ENCODE measurements around the gene DERA. TPM values are rescaled to one million over a fixed set of nuclear protein-coding genes. Genes with fewer than 3 reads are reported as not detected.
"Not testable (repeated sequence)": the region's sequence is repeated elsewhere in the genome, so short reads cannot be mapped to it uniquely, and the experiment has no call there.

Gene DERA
- polyA plus RNA-seq (2013, experiment 1 of 4): 88.5 TPM
- 94.2 TPM for polyA plus RNA-seq (2013, experiment 2 of 4)
- 77.4 TPM for polyA plus RNA-seq (2013, experiment 3 of 4)
- 82.0 TPM for polyA plus RNA-seq (2013, experiment 4 of 4)

DNA sequence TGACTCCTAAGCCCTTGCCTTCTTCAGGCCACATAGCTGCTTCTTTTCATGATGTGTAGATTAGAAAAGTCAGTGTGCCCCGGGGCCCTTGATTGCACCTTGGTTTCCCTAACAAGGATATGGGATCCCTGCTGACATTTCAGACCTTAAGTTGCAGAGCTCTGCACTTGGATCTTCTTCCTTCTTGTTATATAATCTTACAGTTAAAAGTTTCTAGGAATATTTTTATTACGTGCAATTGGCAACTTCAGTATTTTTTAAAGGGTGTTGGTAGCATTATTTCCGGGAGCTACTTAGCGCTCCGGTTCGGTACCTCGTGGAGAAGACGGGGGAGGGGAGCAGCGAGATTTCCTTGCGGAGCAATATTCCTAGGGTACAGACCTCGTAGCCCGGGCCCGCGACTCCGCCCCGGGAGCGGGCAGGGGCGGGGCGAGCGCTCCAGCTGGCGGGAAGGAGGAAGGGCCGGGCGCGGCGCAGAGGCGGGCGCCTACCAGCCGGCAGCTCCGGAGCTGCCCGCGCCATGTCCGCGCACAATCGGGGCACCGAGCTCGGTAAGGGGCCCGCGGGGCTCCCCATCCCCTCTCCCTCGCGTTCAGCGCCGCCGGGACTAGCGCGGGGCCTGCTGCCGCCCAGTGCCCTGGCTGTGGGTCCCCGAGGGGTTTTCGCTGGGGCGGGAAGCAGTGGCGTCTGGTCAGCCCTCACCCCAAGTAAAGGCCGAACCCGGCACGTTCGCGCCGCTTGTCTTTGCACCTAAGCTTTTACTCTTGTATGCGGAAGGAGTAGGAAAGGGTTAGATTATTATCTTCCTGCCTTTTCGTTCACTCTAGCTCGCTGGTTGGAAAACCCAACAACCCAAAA lies at the start of gene DERA:
TSS of gene DERA (plus strand) at position 469 of the 858 bp plus-strand sequence. CDS start at position 521, 52 bp downstream.
- no peaks in the 10 kb centered on the region for H3K27me3 ChIP-seq (ENCODE audit: control insufficient read depth, insufficient read depth, low read length, poor library complexity, severe bottlenecking)
- no peaks in the 10 kb centered on the region for H3K36me3 ChIP-seq (ENCODE audit: control insufficient read depth, insufficient read depth, low read length)
- H3K27ac ChIP-seq (ENCODE audit: insufficient read depth, low read depth, low read length, poor library complexity, severe bottlenecking): peak within 1 kb of the TSS; percentile 94
- 0 to 1% methylated on average over 56 to 58 of the region's 59 CpGs for WGBS, 2 experiments
- H3K4me3 ChIP-seq (ENCODE audit: insufficient read depth, low read depth, low read length): peak within 1 kb of the TSS; percentile 86
- no peaks in the 10 kb centered on the region for H3K9me3 ChIP-seq (ENCODE audit: control insufficient read depth, low read length)
- peaks cover 7% of the 10 kb centered on the region for H3K4me1 ChIP-seq (ENCODE audit: control insufficient read depth, insufficient read depth, low read length)

DNA sequence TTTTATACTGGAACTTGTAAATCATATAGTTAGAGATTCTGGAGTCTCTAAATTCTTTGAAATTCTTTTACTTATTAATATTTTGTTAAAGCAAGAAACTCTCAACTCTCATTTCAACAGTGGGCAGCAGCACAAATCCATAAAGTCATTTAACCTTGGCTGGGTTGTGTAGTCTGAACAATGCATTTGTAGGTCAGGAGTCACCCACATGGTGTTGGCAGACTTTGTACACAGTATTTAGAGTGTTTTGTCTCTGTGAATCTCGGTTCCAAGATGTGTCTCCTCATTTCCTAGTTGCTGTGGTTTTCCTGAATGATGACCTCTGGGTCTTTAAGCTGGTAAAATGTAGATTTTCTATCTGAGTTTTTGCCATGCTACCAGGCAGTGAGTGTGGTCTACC lies 49.7 kb upstream of the DERA start:
- Histone ChIP-seq H3K36me3 (ENCODE audit: control insufficient read depth, insufficient read depth, low read length) (no peaks in the 10 kb centered on the region), H3K9me3 (ENCODE audit: control insufficient read depth, low read length) (no peaks in the 10 kb centered on the region), H3K4me1 (ENCODE audit: control insufficient read depth, insufficient read depth, low read length) (no peaks in the 10 kb centered on the region), H3K27me3 (ENCODE audit: control insufficient read depth, insufficient read depth, low read length, poor library complexity, severe bottlenecking) (no peaks in the 10 kb centered on the region), H3K4me3 (ENCODE audit: insufficient read depth, low read depth, low read length) (no peak overlapping the region), H3K27ac (ENCODE audit: insufficient read depth, low read depth, low read length, poor library complexity, severe bottlenecking) (no peak overlapping the region)
- WGBS, 2 experiments: 92 to 100% methylated on average over 1 of the region's 1 CpG

DNA sequence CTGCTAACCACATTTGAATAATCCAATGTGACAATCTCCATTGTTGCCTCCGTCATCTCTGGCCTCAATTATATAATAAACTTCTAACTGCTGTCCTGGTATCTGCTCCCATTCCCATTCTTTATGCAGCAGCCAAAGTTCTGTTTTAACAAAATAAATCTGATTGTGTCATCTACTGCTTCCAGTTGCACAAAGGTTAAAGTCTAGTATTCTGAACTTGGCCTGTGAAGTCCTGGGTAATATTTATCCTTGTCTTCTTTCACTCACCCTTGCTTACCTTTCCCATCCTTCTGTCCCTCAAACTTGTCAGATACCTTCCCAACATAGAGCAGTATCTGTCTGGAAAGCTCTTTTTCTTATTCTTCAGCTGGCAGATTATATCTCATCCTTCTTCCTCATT lies 48.3 kb upstream of the DERA start:
- 96% methylated on average over 1 of the region's 1 CpG for WGBS, 2 experiments
- H3K4me1 ChIP-seq (ENCODE audit: control insufficient read depth, insufficient read depth, low read length): no peaks in the 10 kb centered on the region
- H3K4me3 ChIP-seq (ENCODE audit: insufficient read depth, low read depth, low read length): no peak overlapping the region
- no peaks in the 10 kb centered on the region for H3K36me3 ChIP-seq (ENCODE audit: control insufficient read depth, insufficient read depth, low read length)
- H3K9me3 ChIP-seq (ENCODE audit: control insufficient read depth, low read length): no peaks in the 10 kb centered on the region
- no peak overlapping the region for H3K27ac ChIP-seq (ENCODE audit: insufficient read depth, low read depth, low read length, poor library complexity, severe bottlenecking)
- no peaks in the 10 kb centered on the region for H3K27me3 ChIP-seq (ENCODE audit: control insufficient read depth, insufficient read depth, low read length, poor library complexity, severe bottlenecking)

DNA sequence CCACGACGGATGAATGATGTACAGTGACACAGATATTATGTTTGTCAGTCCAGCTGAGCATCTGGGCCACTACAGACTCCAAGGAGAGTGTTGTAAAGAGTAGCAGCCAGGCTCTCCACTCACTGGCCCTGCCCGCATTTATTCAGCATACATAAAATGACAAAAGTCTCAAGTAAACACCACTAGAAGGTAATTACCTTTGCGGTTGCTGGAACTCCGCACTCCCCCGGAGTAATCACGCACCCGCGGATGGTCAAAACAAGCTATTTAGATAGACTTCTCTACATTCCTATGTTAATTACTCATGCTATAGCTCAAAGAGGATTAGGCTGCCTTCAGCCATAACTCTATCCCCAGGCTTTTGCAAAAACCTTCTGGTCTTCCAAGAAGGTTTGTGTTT lies 47.8 kb upstream of the DERA start:
- H3K4me1 ChIP-seq (ENCODE audit: control insufficient read depth, insufficient read depth, low read length): no peaks in the 10 kb centered on the region
- no peaks in the 10 kb centered on the region for H3K9me3 ChIP-seq (ENCODE audit: control insufficient read depth, low read length)
- H3K4me3 ChIP-seq (ENCODE audit: insufficient read depth, low read depth, low read length): no peak overlapping the region
- WGBS, 2 experiments: 66 to 74% methylated on average over 9 of the region's 9 CpGs
- no peaks in the 10 kb centered on the region for H3K27me3 ChIP-seq (ENCODE audit: control insufficient read depth, insufficient read depth, low read length, poor library complexity, severe bottlenecking)
- H3K27ac ChIP-seq (ENCODE audit: insufficient read depth, low read depth, low read length, poor library complexity, severe bottlenecking): no peak overlapping the region
- H3K36me3 ChIP-seq (ENCODE audit: control insufficient read depth, insufficient read depth, low read length): no peaks in the 10 kb centered on the region

DNA sequence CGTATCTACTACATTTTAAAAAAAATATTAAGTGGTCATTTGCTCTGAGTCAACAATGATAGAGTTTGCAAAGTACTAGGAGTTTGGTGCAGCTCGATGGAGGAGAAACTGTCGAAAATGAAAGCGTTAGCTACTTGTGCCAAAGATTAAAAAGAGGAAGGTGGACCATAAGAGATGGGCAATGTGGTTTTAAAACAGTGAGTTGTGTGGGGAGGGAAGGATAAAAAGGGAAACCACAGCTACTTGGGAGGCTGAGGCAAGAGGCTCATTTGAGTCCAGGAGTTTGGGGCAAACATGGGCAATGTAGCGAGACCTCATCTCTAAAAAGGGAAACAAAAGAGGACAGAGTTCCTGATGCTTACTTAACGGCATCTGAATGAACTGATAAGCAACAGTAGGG lies 47.1 kb upstream of the DERA start:
- 91 to 94% methylated on average over 6 of the region's 6 CpGs for WGBS, 2 experiments
- H3K27ac ChIP-seq (ENCODE audit: insufficient read depth, low read depth, low read length, poor library complexity, severe bottlenecking): no peak overlapping the region
- no peaks in the 10 kb centered on the region for H3K9me3 ChIP-seq (ENCODE audit: control insufficient read depth, low read length)
- no peaks in the 10 kb centered on the region for H3K27me3 ChIP-seq (ENCODE audit: control insufficient read depth, insufficient read depth, low read length, poor library complexity, severe bottlenecking)
- no peaks in the 10 kb centered on the region for H3K4me1 ChIP-seq (ENCODE audit: control insufficient read depth, insufficient read depth, low read length)
- H3K36me3 ChIP-seq (ENCODE audit: control insufficient read depth, insufficient read depth, low read length): no peaks in the 10 kb centered on the region
- H3K4me3 ChIP-seq (ENCODE audit: insufficient read depth, low read depth, low read length): no peak overlapping the region

DNA sequence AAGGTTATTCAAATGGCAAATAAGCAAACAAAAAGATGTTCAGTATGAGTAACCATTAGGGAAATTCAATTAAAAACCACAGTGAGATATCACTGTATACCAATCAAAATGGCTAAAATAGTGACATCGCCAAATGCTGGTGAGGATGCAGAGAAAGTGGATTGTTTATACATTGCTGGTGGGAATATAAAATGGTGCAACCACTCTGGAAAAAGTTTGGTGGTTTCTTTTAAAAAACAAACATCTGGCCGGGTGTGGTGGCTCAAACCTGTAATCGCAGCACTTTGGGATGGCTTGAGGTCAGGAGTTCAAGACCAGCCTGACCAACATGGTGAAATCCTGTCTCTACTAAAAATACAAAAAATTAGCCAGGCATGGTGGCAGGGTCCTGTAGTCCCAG lies 42.9 kb upstream of the DERA start:
- no peak overlapping the region for H3K4me3 ChIP-seq (ENCODE audit: insufficient read depth, low read depth, low read length)
- WGBS, 2 experiments: 92 to 93% methylated on average over 3 of the region's 3 CpGs
- no peaks in the 10 kb centered on the region for H3K9me3 ChIP-seq (ENCODE audit: control insufficient read depth, low read length)
- H3K4me1 ChIP-seq (ENCODE audit: control insufficient read depth, insufficient read depth, low read length): no peaks in the 10 kb centered on the region
- no peaks in the 10 kb centered on the region for H3K36me3 ChIP-seq (ENCODE audit: control insufficient read depth, insufficient read depth, low read length)
- no peak overlapping the region for H3K27ac ChIP-seq (ENCODE audit: insufficient read depth, low read depth, low read length, poor library complexity, severe bottlenecking)
- no peaks in the 10 kb centered on the region for H3K27me3 ChIP-seq (ENCODE audit: control insufficient read depth, insufficient read depth, low read length, poor library complexity, severe bottlenecking)

DNA sequence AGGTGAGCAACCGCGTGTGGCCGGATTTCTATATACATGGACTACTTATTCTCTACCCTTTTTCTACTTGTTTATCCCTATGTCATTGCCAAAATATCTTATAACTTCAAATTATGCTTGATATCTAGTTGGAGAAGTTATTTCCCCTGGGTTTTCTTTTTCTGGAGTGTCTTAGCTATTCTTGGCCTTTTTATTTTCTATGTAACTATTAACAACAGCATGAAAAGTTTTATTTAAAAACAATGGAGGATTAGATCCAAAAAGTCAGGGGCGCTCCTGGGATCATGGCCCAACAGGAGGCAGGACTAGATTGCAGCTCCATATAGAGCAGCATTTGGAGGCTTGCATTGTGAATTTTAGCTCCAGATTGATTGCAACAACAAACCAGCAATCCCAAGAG lies 37.6 kb upstream of the DERA start:
- H3K9me3 ChIP-seq (ENCODE audit: control insufficient read depth, low read length): no peaks in the 10 kb centered on the region

DNA sequence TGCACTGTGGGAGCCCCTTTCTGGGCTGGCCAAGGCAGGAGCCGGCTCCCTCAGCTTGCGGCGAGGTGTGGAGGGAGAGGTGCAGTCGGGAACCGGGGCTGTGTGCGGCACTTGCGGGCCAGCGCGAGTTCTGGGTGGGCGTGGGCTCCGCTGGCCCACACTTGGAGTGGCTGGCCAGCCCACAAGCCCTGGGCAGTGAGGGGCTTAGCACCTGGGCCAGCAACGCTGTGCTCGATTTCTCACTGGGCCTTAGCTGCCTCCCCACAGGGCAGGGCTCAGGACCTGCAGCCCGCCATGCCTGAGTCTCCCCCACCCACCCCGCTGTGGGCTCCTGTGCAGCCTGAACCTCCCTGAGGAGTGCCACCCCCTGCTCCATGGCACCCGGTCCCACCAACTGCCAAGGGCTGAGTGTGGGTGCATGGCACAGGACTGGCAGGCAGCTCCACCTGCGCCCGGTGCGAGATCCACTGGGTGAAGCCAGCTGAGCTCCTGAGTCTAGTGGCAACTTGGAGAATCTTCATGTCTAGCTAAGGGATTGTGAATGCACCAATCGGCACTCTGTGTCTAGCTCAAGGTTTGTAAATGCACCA lies 36.5 kb upstream of the DERA start:
- not testable (repeated sequence) for H3K9me3 ChIP-seq (ENCODE audit: control insufficient read depth, low read length); H3K4me1 ChIP-seq (ENCODE audit: control insufficient read depth, insufficient read depth, low read length); H3K4me3 ChIP-seq (ENCODE audit: insufficient read depth, low read depth, low read length); H3K36me3 ChIP-seq (ENCODE audit: control insufficient read depth, insufficient read depth, low read length); H3K27me3 ChIP-seq (ENCODE audit: control insufficient read depth, insufficient read depth, low read length, poor library complexity, severe bottlenecking); H3K27ac ChIP-seq (ENCODE audit: insufficient read depth, low read depth, low read length, poor library complexity, severe bottlenecking)
- 95 to 96% methylated on average over 20 of the region's 20 CpGs for WGBS, 2 experiments

More for the DNA sequence above, 37.6 kb upstream of the DERA start:
- Histone ChIP-seq H3K27me3 (ENCODE audit: control insufficient read depth, insufficient read depth, low read length, poor library complexity, severe bottlenecking) (no peaks in the 10 kb centered on the region), H3K4me3 (ENCODE audit: insufficient read depth, low read depth, low read length) (no peak overlapping the region), H3K4me1 (ENCODE audit: control insufficient read depth, insufficient read depth, low read length) (no peaks in the 10 kb centered on the region), H3K27ac (ENCODE audit: insufficient read depth, low read depth, low read length, poor library complexity, severe bottlenecking) (no peak overlapping the region), H3K36me3 (ENCODE audit: control insufficient read depth, insufficient read depth, low read length) (no peaks in the 10 kb centered on the region)
- WGBS, 2 experiments: 96 to 98% methylated on average over 4 of the region's 4 CpGs

DNA sequence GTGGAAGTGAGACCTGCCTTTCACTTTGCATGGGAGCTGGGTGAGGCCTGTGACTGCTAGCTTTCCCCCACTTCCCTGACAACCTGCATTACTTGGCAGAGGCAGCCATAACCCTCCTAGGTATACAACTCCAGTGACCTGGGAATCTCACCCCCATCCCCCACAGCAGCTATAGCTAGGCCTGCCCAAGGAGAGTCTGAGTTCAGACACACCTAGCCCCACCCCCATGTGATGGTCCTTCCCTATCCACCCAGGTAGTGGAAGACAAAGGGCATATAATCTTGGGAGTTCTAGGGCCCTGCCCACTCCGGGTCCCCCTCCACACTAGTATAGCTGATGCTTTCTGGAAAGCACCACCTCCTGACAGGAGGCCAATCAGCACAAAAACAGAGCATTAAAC lies 35.3 kb upstream of the DERA start:
- peaks cover 1% of the 10 kb centered on the region for H3K4me1 ChIP-seq (ENCODE audit: control insufficient read depth, insufficient read depth, low read length)
- H3K27ac ChIP-seq (ENCODE audit: insufficient read depth, low read depth, low read length, poor library complexity, severe bottlenecking): no peak overlapping the region
- no peaks in the 10 kb centered on the region for H3K27me3 ChIP-seq (ENCODE audit: control insufficient read depth, insufficient read depth, low read length, poor library complexity, severe bottlenecking)

DNA sequence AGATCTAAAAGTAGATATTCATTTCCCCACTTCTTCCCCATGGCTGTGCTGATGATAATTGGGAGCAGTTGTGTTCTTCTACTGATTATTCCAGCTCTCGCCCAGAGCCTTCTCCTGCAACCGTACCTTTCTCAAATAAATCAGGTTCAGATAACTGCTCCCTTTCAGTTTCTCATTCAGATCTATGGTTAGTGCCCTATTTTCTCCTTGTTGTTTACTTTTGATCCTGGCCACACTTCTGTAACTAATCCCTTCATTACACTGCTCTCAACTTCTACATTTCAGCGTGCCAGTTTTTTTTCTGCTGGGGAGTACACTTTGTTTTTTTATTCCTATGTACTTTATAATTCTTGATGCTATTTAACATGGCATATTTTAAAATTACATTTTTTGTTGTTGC lies 31.7 kb upstream of the DERA start:
- H3K27ac ChIP-seq (ENCODE audit: insufficient read depth, low read depth, low read length, poor library complexity, severe bottlenecking): no peak overlapping the region
- no peaks in the 10 kb centered on the region for H3K9me3 ChIP-seq (ENCODE audit: control insufficient read depth, low read length)
- H3K36me3 ChIP-seq (ENCODE audit: control insufficient read depth, insufficient read depth, low read length): no peaks in the 10 kb centered on the region
- H3K27me3 ChIP-seq (ENCODE audit: control insufficient read depth, insufficient read depth, low read length, poor library complexity, severe bottlenecking): no peaks in the 10 kb centered on the region
- WGBS, 2 experiments: 90 to 97% methylated on average over 2 of the region's 3 CpGs
- H3K4me3 ChIP-seq (ENCODE audit: insufficient read depth, low read depth, low read length): no peak overlapping the region
- H3K4me1 ChIP-seq (ENCODE audit: control insufficient read depth, insufficient read depth, low read length): peaks cover 5% of the 10 kb centered on the region

More for the DNA sequence above, 35.3 kb upstream of the DERA start:
- Histone ChIP-seq H3K9me3 (ENCODE audit: control insufficient read depth, low read length) (no peaks in the 10 kb centered on the region), H3K4me3 (ENCODE audit: insufficient read depth, low read depth, low read length) (no peak overlapping the region), H3K36me3 (ENCODE audit: control insufficient read depth, insufficient read depth, low read length) (no peaks in the 10 kb centered on the region)
- 96 to 100% methylated on average over 1 of the region's 1 CpG for WGBS, 2 experiments
